Stimulated activated CD4-positive, alpha-beta T cell treated with anti-CD3 and anti-CD28 coated beads, Interleukin-4, amount 100 ng/mL, for 48 hours (primary cell): ENCODE data around the gene FPR1.
"Not testable (repeated sequence)": the region's sequence is repeated elsewhere in the genome, so short reads cannot be mapped to it uniquely, and the experiment has no call there.

Source experiments
- DNase-seq, 2 donors: peaks; one replicate each; pipeline ENCODE4 v3.0.0-alpha.2; 2020; ENCODE audit warnings: low read depth in 2 of 2

Gene FPR1

DNA sequence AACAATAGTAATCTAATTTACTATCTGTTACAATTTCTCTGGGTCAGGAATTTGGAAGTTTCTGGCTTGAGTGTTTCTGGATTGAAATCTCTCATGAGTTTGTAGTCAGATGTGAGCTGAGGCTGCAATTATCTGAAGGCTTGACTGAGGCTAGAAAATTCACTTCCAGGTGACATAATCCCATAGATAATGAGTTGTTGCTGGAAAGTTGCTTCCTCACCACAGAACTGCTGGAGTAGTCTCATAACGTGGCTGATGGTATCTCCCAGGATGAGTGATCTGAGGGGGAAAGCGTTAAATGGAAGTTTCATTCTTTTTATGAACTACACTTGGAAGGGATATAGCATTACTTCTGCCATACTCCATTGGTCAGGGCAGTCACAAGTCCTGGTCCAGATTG, 28.0 kb upstream of the FPR1 start:
- DNase-seq = no peak

DNA sequence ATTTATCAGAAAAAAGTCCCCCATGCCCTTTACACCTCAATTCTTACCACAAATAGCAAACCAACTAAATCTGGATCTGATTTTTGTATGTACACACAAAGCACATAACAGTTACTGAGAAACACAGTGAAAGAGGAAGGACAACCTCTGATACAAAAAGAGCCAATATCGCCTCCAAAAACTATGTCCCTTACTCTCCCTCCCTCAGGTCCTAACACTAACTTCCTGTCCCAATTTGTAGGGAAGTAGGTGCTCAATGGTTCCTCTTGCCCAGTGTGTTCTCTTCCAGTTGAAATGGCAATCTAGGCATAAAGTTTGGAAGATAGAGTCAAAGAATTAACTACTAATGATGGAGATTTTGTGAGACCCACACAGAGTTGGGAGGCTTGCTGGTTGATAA, 27.5 kb upstream of the FPR1 start:
- no peak for DNase-seq

DNA sequence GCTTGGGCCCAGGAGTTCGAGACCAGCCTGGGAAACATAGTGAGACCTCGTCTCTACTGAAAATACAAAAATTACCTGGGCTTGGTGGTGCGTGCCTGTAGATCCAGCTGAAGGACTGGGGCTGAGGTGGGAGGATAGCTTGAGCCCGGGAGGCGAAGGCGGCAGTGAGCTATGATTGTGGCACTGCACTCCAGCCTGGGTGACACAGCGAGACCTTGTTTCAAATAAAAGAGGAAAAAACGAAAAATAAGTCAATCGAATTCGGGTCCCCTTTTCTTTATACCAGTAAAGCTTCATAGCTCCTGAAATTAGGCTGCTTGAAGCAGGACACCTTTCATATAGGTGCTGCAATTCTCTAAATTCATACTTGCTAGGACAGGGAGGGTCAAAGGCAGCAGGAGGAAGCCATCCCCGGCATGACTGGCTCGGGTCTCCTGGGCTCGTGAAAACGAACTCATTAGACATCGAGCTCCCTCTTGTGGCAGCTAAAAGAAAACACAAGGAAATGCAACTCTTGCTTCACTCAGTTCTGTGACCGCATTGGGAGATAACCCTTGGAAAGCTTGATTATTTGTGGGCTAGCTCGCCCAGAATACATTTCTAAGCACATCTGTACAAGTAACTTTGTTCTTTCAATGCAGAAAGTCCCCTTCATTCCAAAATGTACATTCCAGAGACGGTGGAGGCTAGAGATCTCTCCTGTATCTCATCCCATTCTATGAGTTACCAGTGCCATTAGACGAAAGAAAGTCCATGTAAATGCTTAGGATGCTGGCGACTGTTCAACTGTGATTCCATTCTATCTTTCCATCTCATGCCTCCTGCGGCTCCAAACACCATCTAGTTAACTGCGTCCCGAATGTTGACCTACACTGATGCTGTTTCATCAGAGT, 26.1 kb upstream of the FPR1 start:
- DNase-seq = peak; percentile 6 to 14

DNA sequence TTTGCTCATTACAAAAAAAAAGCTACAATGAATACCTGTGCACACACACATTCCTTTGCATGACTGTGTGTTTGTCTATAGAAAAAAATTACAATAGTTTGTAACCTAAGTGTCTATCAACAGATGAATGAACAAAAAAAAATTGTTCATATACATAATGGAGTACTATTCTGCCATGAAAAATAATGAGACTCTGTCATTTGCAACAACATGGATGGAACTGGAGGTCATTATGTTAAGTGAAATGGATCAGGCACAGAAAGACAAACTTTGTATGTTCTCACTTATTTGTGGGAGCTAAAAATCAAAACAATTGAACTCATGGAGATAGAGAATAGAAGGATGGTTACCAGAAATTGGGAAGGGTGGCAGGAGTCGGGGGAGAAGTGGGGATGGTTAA, 24.9 kb upstream of the FPR1 start:
- not testable (repeated sequence) for DNase-seq

DNA sequence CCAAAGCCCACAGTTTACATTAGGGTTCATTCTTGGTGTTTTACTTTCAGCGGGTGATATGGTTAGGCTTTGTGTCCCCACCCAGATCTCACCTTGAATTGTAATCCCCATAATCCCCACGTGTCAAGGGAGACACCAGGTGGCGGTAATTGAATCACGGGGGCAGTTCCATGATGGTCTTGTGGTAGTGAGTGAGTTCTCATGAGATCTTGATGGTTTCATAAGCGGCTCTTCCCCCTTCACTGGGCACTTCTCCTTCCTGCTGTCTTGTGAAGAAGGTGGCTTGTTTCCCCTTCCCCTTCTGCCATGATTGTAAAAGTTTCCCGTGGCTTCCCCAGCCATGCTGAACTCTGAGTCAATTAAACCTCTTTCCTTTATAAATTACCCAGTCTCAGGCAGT, 21.3 kb upstream of the FPR1 start:
- no peak for DNase-seq

DNA sequence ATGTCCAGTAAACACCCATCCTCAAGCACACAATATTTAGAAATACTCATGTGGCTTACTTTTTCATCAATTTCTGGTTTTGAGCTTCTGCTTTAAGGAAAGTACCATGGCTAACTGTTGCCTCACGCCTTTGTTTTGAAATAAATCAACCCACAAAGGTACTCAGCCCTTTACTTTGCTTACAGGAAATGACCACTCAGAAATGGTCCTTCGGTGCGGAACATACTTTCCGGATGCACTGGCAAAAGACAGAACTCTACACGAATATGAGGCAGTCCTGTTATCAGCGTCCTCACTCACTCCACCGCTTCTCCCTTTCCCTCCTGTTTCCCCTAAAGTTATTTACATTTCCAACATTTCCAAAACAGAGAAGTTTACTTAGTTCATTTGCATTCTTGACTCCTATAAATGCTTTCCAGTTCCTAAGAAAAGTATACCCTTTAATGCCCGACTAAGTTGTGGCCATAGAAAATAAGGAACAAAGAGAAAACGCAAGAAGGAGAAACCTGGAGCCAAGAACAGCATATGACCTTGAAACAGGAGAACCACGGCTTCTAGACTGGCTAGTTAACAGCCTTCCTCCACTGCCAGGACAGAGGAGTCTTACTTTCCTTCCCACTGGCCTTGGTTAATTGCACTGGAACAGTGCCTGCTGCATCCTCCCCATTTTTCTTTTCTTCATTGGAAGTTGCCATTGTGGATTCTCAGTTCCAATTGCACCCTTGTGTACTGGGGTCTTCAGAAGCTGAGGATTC, 19.9 kb upstream of the FPR1 start:
- no peak for DNase-seq

DNA sequence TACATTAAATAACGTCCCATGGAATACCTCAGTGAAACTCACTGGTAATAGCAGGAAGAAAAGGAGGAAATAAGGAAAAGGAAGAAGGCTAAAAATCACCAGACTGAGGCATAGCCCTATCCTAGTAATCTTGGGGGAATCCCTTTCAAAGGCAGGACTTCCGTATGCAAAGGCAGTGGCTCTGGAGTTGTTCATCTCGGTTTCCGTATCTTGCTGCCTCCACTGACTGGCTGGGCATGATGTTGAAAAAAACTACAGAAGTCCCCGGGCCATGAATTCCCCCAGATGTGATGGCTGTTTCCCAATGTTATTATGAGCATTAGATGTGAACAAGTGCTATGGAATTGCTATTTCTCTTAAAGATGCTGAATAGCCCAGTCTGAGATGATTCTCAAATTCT, 14.8 kb upstream of the FPR1 start:
- no peak for DNase-seq

DNA sequence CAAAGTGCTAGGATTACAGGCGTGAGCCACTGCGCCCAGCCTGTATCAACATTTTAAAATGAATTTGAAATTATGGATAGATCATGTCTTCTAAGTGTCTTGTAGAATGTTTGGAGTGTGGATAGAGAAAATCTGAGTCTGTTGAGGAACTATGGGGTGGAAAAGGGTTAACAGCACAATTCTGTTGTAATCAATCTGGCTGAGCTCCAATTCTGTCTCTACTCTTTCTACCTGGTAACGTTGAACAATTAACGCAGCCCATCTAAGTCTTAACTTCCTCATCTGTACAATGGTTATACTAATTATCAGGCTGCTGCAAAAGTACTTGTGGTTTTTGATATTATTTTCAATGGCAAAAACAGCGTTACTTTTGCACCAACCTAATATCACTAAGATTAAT, 13.4 kb upstream of the FPR1 start:
- DNase-seq = no peak

DNA sequence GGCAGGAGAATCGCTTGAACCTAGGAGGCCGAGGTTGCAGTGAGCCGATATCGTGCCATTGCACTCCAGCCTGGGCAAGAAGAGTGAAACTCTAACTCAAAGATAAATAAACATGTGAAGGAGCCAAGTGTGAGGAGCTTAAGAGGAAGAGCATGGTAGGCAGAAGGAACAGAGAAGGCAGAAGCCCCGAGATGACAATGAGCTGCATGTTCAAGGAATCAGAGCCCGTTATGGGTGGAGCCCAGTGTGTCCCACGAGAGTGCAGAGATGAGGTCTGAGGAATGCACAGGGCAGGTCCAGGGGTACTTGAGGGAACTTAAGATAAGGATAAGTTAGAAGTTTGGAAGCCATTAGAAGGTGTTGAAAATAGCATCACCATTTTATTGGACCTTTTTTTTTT, 10.0 kb upstream of the FPR1 start:
- no peak for DNase-seq

DNA sequence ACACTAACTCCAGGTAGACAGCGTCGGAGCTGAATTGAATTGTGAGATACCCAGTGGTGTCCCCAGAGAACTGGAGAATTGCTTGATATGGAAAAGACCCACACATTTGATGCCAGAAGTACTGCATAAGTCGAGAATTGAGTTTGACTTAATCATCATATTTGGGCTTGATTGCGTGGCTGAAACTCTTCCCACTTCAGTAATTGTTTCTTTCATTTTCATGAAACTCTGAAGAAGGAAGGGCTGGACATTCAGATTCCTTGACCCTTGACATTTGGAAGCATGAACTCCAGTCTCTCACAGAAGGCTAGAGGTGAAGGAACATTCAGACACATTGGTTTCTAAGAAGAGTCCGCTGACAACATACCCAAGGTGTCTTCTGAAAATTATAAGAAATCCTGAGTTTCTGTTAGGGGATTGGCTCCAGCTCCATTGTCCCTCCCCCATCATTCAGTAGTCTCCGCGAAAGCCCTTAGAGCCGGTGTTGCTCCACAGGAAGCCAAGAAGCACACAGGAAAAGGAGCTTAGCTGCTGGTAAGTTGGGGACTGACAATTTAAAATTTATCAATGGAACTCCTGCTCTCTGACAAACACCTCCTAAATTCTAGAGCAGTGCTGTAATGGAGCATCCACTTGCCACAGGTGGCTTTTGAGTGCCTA, 9.1 kb upstream of the FPR1 start, which contains the start of gene FPR2:
FPR2 (plus strand) TSS at position 484 of the 660 bp plus-strand sequence. CDS start 7,479 bp downstream, outside the sequence.
- no peak for DNase-seq

DNA sequence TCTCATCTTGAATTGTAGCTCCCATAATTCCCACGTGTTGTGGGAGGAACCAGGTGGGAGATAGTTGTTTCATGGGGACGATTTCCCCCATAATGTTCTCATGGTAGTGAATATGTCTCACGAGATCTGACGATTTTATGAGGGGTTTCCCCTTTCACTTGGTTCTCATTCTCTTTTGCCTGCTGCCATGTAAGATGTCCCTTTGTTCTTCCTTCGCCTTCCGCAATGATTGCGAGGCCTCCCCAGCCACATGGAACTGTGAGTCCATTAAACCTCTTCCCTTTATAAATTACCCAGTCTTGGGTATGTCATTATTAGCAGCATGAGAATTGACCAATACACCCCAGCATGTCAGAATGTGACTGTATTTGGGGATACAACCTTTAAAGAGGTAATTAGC, 3.9 kb upstream of the FPR1 start:
- DNase-seq = no peak

DNA sequence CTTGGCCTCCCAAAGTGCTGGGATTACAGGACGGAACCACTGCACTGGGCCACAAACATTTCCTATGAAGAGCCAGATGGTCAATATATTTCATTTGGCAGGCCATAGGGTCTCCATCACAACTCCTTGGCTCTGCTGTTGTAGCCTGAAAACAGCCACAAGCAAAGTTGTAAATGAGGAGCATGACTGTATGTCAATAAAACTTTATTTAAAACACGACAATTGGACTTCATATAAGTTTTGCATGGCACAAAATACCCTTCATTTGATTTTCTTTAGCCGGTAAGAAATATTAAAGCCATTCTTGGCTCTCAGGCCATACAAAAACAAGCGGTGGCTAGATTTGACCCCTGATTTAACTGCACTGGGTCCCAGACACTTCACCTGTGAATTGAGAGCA, 3.1 kb upstream of the FPR1 start:
- no peak for DNase-seq

DNA sequence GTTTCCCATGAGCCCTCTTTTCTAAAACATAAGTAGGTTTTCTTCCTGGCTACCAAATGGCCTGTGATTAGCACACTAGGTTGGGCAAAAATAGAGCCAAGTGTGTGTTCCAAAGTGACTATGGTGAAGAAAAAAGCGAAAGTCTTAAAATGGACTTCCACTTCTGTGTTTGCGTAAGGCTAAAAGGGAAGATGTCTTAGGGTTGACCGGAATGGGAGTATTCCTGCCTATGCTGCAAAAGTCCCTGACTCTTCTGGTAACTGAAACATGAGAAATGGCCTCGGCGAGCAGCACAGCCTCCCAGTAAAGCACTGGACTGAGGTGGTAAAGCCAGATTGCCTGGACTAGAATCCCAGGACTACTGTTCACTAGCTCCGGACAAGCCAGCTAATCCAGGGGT, 2.4 kb upstream of the FPR1 start:
- no peak for DNase-seq

DNA sequence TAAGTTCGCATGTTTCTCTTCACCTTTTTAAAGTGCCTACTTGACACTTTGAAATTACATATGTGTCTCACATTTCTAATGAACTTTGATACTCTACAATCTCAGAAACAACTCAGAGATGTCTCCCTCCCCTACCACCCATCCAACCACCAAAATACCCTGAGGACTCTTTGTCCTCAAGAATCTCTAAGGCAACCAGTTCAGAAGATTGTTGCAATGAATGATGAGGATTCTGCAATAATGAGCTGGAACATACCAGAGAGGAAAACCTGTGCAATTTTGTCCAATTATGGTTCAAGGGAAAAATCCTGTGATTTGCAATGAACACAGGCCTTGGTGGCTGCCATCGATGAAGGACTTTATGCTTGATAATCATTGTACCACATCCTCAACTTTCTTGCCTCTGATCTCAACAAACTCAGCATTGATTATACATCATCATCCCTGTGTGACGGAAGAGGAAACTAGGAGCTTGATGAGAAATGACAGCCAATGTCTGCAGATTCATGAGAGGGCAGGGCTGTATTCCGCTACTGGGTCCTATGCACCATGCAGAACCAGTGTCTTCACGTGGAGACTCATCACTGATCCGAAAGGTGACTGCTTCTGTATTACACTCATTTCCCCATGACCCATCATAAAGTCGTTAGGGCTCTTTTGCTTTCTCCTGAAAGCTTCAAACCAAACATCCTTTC, 1.1 kb downstream of the FPR1 start:
- no peak for DNase-seq

DNA sequence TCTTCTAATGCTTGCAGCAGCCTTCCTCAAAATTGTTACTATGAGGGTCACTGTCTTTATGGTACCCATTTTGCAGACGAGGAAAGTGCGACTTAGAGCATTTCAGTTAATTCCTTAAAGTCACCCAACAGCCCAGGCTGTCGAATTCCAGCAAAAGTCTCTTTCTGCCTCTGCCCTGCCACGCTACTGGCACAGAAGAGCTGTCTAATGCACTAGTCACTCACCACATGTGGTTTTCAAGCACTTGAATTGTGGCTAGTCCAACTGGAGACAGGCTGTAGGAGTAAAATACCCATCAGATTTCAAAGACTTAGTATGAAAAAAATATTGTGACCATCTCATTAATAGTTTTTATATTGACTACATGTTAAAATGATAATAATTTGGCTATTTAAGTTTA, 1.7 kb downstream of the FPR1 start:
- no peak for DNase-seq

DNA sequence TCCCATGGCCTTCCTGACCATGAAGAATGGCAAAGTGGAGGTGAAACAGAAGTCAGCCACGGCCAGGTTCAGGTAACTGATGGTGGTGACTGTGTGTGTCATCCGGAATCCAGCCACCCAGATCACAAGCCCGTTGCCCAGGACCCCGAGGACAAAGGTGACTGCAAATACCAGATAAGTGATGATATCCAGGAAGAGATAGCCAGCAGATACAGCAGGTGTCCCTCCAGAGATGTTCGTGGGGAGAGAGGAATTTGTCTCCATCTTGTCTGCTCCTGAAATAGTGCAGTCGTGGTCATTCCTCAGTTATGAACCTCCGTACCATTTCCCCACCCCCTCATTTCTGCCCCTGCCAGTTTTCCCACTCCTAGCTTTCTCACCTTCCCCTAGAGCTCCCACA, 4.9 kb downstream of the FPR1 start:
- DNase-seq = no peak

DNA sequence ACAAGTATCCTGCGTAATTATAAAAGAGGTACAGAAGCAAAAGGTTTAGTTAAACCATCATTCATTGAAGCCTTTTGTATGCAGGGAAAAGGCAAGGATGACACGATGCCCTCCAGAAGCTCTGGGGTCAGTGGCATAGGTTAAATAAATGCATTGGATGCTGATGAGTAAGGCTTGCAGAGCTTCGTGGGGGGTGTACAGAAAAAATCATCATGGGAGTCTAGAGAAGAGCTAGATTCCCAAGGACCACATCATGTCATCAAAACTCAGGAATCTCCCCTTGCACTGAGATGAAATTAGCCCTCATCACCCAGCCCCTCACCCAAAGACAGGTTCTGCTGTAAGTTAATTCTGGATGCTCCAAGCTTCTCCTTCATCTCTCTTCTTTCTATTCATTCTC, 8.3 kb downstream of the FPR1 start:
- no peak for DNase-seq

DNA sequence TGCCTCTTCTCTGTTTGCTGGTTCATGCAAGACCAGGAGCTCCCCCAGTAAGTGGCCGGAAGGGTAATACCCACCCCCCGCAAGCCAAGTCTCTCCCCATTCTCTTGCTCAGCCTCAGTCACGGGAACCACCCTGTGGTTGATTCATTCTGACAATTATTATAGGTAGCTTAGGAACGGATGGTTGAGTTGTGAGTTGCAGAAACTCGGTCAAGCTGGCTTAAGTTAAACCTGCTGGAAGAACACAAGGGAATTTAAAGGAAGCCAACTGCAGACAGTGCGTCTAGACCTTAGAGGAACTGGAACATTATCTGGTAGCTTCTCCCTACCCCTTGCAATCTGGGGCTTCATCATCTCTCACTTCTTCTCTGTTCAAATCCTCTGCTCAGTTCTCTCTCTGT, 8.9 kb downstream of the FPR1 start:
- no peak for DNase-seq

DNA sequence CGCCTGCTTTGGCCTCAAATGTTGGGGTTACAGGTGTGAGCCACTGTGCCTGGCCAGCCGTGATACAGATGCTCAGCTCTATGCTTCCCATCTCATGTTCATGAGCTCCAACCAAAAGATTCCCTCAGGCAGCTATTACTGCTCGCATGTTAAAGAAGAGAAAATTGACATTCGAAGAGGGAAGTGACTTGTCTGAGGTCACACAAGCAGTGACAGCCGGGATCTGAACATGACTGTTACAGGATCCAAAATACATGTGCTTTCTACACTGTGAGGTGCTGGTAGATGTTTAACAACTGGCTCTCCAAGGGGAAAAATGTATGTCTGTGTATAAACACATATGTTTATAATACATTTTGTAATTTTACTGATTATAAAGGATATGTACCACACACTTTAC, 11.3 kb downstream of the FPR1 start:
- DNase-seq = no peak

DNA sequence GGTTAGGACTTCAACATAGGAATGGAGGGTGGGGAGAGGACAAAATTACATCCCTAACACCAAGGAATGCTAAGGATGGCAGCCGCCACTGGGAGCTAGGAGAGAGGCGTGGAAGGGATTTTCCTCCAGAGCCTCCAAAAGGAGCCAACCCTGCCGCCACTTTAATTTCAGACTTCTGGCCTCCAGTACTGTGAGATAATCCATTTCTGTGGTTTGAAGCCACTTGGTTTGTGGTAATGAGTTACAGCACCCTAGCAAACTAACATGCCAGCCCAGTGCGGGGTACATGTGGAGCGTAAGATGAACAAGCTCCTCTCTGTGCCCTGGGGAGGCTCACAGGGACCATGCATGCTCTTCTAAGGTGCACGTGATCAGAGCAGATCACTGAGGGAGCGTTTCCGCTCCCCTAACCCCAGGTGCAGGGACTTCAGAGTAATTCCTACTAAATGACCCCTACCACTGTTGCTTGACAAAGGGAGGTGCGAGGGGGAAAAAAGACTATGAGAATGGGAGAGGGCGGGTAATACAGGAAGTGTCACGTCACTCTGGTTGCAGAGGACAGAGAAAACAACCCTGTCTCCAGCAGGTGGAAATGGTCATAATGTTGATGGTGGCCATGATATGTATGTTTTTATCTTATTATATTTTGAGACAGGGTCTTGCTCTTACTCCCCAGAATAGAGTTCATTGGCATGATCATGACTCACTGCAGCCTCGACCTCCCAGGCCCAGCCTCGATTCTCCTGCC, 12.0 kb downstream of the FPR1 start:
- DNase-seq = no peak

DNA sequence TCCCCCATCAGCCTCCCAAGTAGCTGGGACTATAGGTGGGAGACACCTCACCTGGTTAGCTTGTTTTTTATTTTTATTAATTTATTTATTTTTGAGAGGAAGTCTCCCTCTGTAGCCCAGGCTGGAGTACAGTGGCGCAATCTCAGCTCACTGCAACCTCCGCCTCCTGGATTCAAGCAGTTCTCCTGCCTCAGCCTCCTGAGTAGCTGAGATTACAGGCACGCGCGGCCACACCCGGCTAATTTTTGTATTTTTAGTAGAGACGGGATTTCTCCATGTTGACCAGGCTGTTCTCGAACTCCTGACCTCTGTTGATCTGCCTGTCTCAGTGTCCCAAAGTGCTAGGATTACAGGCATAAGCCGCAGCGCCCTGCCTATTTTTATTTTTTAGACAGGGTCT, 13.2 kb downstream of the FPR1 start:
- DNase-seq = not testable (repeated sequence)
